GM18873 (cell line): ENCODE data around the gene LPP.

Experiments
- ATAC-seq: cut with Tn5 transposase; IDR thresholded peaks from one replicate; pipeline ENCODE4 v1.9.1; 2021; ENCODE audit warnings: mild to moderate bottlenecking, moderate library complexity, moderate number of reproducible peaks; ENCODE audit not compliant: unreplicated experiment, low FRiP score

The LPP gene

GRCh38 chr3:188385295-188385694 is 231.3 kb downstream of the LPP start:
- no peak for ATAC-seq

- peak; percentile 55 for ATAC-seq
These were observed 235.9 kb downstream of the LPP start for GRCh38 chr3:188389711-188390342.

GRCh38 chr3:188390343-188390718 is 236.4 kb downstream of the LPP start:
- no peak for ATAC-seq

GRCh38 chr3:188390775-188391443 is 237.0 kb downstream of the LPP start:
- no peak for ATAC-seq

GRCh38 chr3:188391592-188391991 is 237.6 kb downstream of the LPP start:
- no peak for ATAC-seq

- ATAC-seq: no peak
These were observed 238.1 kb downstream of the LPP start for GRCh38 chr3:188392076-188392475.

GRCh38 chr3:188394623-188395022 is 240.7 kb downstream of the LPP start:
- no peak for ATAC-seq

GRCh38 chr3:188396251-188396650 is 242.3 kb downstream of the LPP start:
- ATAC-seq: no peak

GRCh38 chr3:188396900-188397299 is 242.9 kb downstream of the LPP start:
- no peak for ATAC-seq

GRCh38 chr3:188397766-188398705 is 244.1 kb downstream of the LPP start:
- no peak for ATAC-seq

- ATAC-seq: peak; percentile 86
These were observed 246.7 kb downstream of the LPP start for GRCh38 chr3:188400494-188401243.

GRCh38 chr3:188401244-188401993 is 247.5 kb downstream of the LPP start:
- ATAC-seq: no peak

GRCh38 chr3:188402229-188402628 is 248.3 kb downstream of the LPP start:
- no peak for ATAC-seq

GRCh38 chr3:188403404-188403803 is 249.4 kb downstream of the LPP start:
- ATAC-seq: no peak

GRCh38 chr3:188404124-188404523 is 250.2 kb downstream of the LPP start:
- no peak for ATAC-seq

GRCh38 chr3:188404701-188405100 is 250.7 kb downstream of the LPP start:
- no peak for ATAC-seq

GRCh38 chr3:188407158-188407880 is 253.4 kb downstream of the LPP start:
- no peak for ATAC-seq

GRCh38 chr3:188408831-188409230 is 254.9 kb downstream of the LPP start:
- ATAC-seq: no peak

GRCh38 chr3:188411750-188412149 is 257.8 kb downstream of the LPP start:
- ATAC-seq: no peak
